Osteocyte (in vitro differentiated cells): Measurements from ENCODE around the gene FRG2. TPM values are rescaled to one million over a fixed set of nuclear protein-coding genes. Genes with fewer than 3 reads are reported as not detected.
"Not testable (repeated sequence)": the region's sequence is repeated elsewhere in the genome, so short reads cannot be mapped to it uniquely, and the experiment has no call there.

ENCODE experiments used
- DNase-seq: peaks from one replicate; pipeline ENCODE4 v3.0.0; 2021; ENCODE audit warnings: mixed read lengths; ENCODE audit not compliant: unreplicated experiment; ENCODE audit errors: extremely low spot score
- H3K27ac Mint-ChIP-seq: one replicate; pipeline ENCODE4 v1.8.0; 2021; ENCODE audit warnings: mild to moderate bottlenecking, mixed read lengths; ENCODE audit not compliant: unreplicated experiment
- H3K27me3 Mint-ChIP-seq: one replicate; pipeline ENCODE4 v1.8.0; 2021; ENCODE audit warnings: mixed read lengths; ENCODE audit not compliant: unreplicated experiment
- H3K36me3 Mint-ChIP-seq: one replicate; pipeline ENCODE4 v1.8.0; 2021; ENCODE audit warnings: mixed read lengths; ENCODE audit not compliant: unreplicated experiment
- H3K4me1 Mint-ChIP-seq: one replicate; pipeline ENCODE4 v1.8.0; 2021; ENCODE audit warnings: mixed read lengths; ENCODE audit not compliant: unreplicated experiment
- H3K4me3 Mint-ChIP-seq: one replicate; pipeline ENCODE4 v1.8.0; 2021; ENCODE audit warnings: mild to moderate bottlenecking, moderate library complexity, mixed read lengths; ENCODE audit not compliant: unreplicated experiment
- H3K9me3 Mint-ChIP-seq: one replicate; pipeline ENCODE4 v1.8.0; 2021; ENCODE audit warnings: mixed read lengths; ENCODE audit not compliant: unreplicated experiment
- long read RNA-seq: library from polyadenylated mRNA; unstranded; transcript quantifications from one replicate; pipeline ENCODE4 v2.0.0, GENCODE V29; 2021
- total RNA-seq: library from RNA; stranded (reverse); gene quantifications from 2 replicates; pipeline ENCODE4 v1.2.1, GENCODE V29; 2021

Gene FRG2
- not detected in 2 replicates for total RNA-seq
- long read RNA-seq, result 0 reads

GRCh38 chr4:190027156-190027555 is at the start of gene FRG2:
Gene FRG2, minus strand, starts transcription at chr4:190027256. Its CDS starts 52 bp downstream, at chr4:190027204.
- not testable (repeated sequence) for H3K36me3 Mint-ChIP-seq, DNase-seq, H3K27ac Mint-ChIP-seq, H3K4me3 Mint-ChIP-seq, H3K27me3 Mint-ChIP-seq, H3K9me3 Mint-ChIP-seq, H3K4me1 Mint-ChIP-seq

GRCh38 chr4:190068351-190068750 is 41.3 kb upstream of the FRG2 start:
- H3K36me3 Mint-ChIP-seq, H3K4me1 Mint-ChIP-seq, H3K4me3 Mint-ChIP-seq, H3K27ac Mint-ChIP-seq, H3K27me3 Mint-ChIP-seq, H3K9me3 Mint-ChIP-seq: not testable (repeated sequence)
- peak; percentile 86 for DNase-seq

DNA sequence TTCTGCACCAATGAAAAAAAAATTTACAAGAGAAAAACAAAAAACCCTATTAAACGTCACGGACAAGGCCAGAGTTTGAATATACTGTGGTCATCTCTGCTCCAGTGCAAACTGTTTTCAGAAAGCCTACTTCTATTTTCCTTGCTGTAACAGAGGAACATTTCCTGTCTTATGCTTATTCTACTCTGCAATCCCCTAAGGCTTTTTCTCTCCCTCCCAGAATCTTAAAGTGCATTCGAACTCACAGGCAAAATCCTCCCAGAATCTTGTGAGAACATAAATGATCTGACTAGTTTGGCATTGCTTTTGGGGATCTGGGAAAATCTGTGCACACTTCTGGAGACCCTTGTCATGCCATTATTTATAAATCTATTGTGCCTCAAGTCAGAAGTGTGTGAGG is 37.7 kb upstream of the FRG2 start:
- H3K36me3 Mint-ChIP-seq, H3K27me3 Mint-ChIP-seq, H3K4me1 Mint-ChIP-seq, H3K9me3 Mint-ChIP-seq, H3K4me3 Mint-ChIP-seq, DNase-seq: not testable (repeated sequence)
- peak overlapping the region; percentile 68 for H3K27ac Mint-ChIP-seq

DNA sequence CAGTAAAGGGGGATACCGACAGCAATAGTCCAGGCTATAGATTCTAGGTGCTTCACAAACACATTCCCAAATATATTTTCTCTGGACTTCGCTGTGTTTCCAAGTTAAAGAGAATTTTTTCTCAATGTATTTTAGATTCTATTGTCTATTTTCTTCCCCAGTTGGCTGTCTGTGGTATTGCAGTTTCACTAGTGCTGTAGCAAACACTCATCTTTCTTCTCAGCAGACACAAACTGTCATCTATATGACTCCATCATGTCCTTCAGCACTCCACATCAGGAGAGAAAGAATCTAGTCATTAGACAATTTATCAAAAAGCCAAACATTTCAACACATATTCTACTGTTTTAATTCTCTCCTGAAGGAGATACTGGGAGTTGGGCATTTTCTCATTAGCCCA is 37.3 kb upstream of the FRG2 start, which contains the start of gene DBET:
Gene DBET, plus strand, starts transcription at position 161 of the 400 bp plus-strand sequence.
- not testable (repeated sequence) for H3K36me3 Mint-ChIP-seq, H3K9me3 Mint-ChIP-seq, H3K4me1 Mint-ChIP-seq, H3K27me3 Mint-ChIP-seq, DNase-seq, H3K4me3 Mint-ChIP-seq
- H3K27ac Mint-ChIP-seq, result peak within 1 kb of the TSS; percentile 68

GRCh38 chr4:190058997-190059396 is 31.9 kb upstream of the FRG2 start:
- DNase-seq, H3K4me1 Mint-ChIP-seq, H3K27ac Mint-ChIP-seq, H3K36me3 Mint-ChIP-seq, H3K4me3 Mint-ChIP-seq, H3K27me3 Mint-ChIP-seq, H3K9me3 Mint-ChIP-seq: not testable (repeated sequence)

- not testable (repeated sequence) for H3K27ac Mint-ChIP-seq, H3K9me3 Mint-ChIP-seq, DNase-seq, H3K36me3 Mint-ChIP-seq, H3K4me1 Mint-ChIP-seq, H3K27me3 Mint-ChIP-seq, H3K4me3 Mint-ChIP-seq
Measured at GRCh38 chr4:190049378-190050239, 22.6 kb upstream of the FRG2 start.

DNA sequence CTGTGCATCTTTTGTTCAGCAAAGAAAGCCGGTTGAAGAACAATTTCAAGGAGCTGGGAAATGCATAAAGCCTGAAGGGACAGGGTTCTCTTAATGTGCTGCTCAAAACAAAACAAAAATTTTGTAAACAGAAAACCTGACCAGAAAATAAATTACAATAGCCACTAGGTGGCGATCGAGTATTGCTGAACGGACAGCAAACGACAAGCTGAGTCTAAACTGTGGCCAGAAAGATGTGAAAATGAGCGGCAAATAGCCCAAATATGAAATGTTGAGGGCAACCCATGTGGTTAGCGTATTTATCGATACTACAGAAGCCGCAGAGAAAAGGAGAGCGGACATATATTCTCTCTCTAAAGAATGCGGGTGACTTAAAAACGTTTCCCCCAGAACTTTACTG is 20.6 kb upstream of the FRG2 start:
- H3K4me3 Mint-ChIP-seq, DNase-seq: not testable (repeated sequence)

DNA sequence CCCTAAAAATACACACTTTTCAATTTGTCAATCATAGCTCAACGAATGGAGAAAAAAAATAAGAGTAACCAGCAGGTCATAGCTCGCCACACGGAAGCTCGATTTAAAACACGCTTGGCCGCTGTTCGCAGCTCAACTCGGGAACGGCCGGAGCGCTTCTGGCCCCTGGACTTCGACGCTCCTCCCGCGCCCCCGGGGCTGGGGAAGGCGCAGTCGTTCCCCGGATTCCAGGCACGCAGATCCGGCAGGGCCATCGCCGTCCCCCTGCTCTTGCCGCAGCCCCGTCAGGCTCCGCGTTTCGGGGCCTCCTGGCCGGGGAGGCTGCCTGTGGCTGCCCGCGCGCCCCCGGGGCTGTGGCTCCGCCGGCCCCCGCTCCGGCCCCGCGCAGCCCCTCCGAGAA is 13.8 kb upstream of the FRG2 start:
- not testable (repeated sequence) for H3K27ac Mint-ChIP-seq, H3K27me3 Mint-ChIP-seq, H3K36me3 Mint-ChIP-seq, H3K4me3 Mint-ChIP-seq, DNase-seq, H3K4me1 Mint-ChIP-seq, H3K9me3 Mint-ChIP-seq

More for the DNA sequence above, 20.6 kb upstream of the FRG2 start:
- H3K36me3 Mint-ChIP-seq, H3K4me1 Mint-ChIP-seq, H3K27me3 Mint-ChIP-seq, H3K9me3 Mint-ChIP-seq, H3K27ac Mint-ChIP-seq: not testable (repeated sequence)

DNA sequence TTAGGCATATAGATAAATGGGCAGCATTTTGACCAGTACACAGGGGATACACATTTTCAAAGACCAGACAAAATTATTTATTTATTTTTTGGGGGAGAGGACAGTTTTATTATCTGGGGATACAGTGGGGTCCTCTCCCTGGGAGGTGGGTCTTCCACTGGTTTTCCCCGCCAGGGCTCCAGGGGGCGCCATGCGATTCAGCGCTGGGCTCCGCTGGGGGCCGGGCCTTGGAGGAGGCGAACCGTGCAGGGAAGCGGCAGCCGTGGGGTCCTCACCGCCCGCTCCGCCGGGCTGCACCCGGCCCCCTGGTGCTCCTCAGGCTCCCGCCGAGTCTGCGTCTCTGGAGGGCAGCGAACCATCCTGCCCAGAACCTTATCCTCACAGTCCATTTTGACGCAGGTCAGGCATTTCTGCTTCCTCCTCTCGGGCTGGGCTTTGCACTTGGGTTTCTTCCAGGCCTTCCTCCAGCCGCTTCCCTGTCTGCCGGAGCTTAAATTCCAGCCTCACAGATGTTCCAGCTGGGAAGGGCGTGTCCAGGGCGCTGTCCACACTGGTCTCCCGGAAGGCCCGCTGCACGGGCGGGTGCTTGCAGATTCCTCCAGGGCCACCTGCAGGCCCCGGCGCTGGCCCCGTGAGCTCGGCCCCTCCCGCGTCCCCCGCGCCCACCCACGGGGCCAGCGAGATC is 10.8 kb upstream of the FRG2 start:
- H3K36me3 Mint-ChIP-seq, H3K4me3 Mint-ChIP-seq, H3K9me3 Mint-ChIP-seq: not testable (repeated sequence)

DNA sequence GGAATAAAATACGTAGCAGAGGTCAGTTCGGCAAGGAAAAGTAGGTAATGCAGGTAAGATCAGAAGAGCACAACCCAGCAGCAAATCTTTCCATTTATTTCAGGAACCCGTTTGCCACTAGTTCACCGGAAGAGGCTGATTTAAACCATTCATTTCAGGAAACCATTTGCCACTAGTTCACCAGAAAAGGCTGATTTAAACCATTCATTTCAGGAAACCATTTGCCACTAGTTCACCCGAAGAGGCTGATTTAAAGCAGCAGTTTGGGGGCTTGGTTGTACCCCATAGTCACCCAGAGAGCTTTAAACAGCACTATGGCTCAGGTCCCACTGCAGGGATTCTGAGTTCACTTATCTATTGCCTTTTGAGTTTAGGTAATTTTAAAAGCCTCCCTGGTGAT is 4.2 kb upstream of the FRG2 start:
- not testable (repeated sequence) for DNase-seq, H3K4me3 Mint-ChIP-seq, H3K27ac Mint-ChIP-seq, H3K27me3 Mint-ChIP-seq, H3K4me1 Mint-ChIP-seq, H3K36me3 Mint-ChIP-seq, H3K9me3 Mint-ChIP-seq

More for the DNA sequence above, 10.8 kb upstream of the FRG2 start:
- not testable (repeated sequence) for H3K27ac Mint-ChIP-seq, DNase-seq, H3K4me1 Mint-ChIP-seq, H3K27me3 Mint-ChIP-seq

GRCh38 chr4:190022614-190023281 is 4.3 kb downstream of the FRG2 start:
- H3K36me3 Mint-ChIP-seq, H3K9me3 Mint-ChIP-seq, H3K4me3 Mint-ChIP-seq, H3K27ac Mint-ChIP-seq, H3K27me3 Mint-ChIP-seq, H3K4me1 Mint-ChIP-seq: not testable (repeated sequence)
- DNase-seq, result peak; percentile 84

GRCh38 chr4:190021973-190022372 is 5.1 kb downstream of the FRG2 start:
- not testable (repeated sequence) for H3K36me3 Mint-ChIP-seq, DNase-seq, H3K4me1 Mint-ChIP-seq

More at GRCh38 chr4:190021973-190022372, 5.1 kb downstream of the FRG2 start:
- not testable (repeated sequence) for H3K4me3 Mint-ChIP-seq, H3K27ac Mint-ChIP-seq, H3K27me3 Mint-ChIP-seq, H3K9me3 Mint-ChIP-seq
